Neural progenitor cell (in vitro differentiated cells): Measurements from ENCODE around the gene SH2D3C. TPM values are rescaled to one million over a fixed set of nuclear protein-coding genes. Genes with fewer than 3 reads are reported as not detected.

Experiments
- DNase-seq: peaks from one replicate; pipeline ENCODE4 v3.0.0-alpha.2; 2016; ENCODE audit warnings: low spot score
- H2AFZ ChIP-seq: fragments of 200-600 bp; sonication (generic); replicated peaks from 2 replicates; pipeline ENCODE4 v1.6.1; 2016; ENCODE audit warnings: antibody characterized with exemption
- H3F3A ChIP-seq: fragments of 200-600 bp; sonication (generic); 2 replicates; pipeline ENCODE4 v1.6.1; 2016; ENCODE audit warnings: antibody characterized with exemption, low read depth
- H3K27ac ChIP-seq: fragments of 200-600 bp; sonication (generic); 2 replicates; pipeline ENCODE4 v1.5.1; 2016; ENCODE audit warnings: mild to moderate bottlenecking
- H3K27me3 ChIP-seq: fragments of 200-600 bp; sonication (generic); 2 replicates; pipeline ENCODE4 v1.6.1; 2016; ENCODE audit warnings: mild to moderate bottlenecking, moderate library complexity
- H3K36me3 ChIP-seq: fragments of 200-600 bp; sonication (generic); 2 replicates; pipeline ENCODE4 v1.5.1; 2016
- H3K4me1 ChIP-seq: fragments of 200-600 bp; sonication (generic); 2 replicates; pipeline ENCODE4 v1.6.1; 2016; ENCODE audit warnings: mixed run types
- H3K4me2 ChIP-seq: fragments of 200-600 bp; sonication (generic); 2 replicates; pipeline ENCODE4 v1.6.1; 2016
- H3K4me3 ChIP-seq: fragments of 200-600 bp; sonication (generic); 2 replicates; pipeline ENCODE4 v1.5.1; 2016
- H3K79me2 ChIP-seq: fragments of 200-600 bp; sonication (generic); 2 replicates; pipeline ENCODE4 v1.6.1; 2016; ENCODE audit warnings: low read depth
- H3K9ac ChIP-seq: fragments of 200-600 bp; sonication (generic); 2 replicates; pipeline ENCODE4 v1.6.1; 2016
- H3K9me3 ChIP-seq: fragments of 200-600 bp; sonication (generic); 2 replicates; pipeline ENCODE4 v1.5.1; 2016; ENCODE audit warnings: low read depth
- H4K20me1 ChIP-seq: fragments of 200-600 bp; sonication (generic); 2 replicates; pipeline ENCODE4 v1.6.1; 2016; ENCODE audit warnings: low read depth
- H3K27ac Mint-ChIP-seq: 3 replicates; pipeline ENCODE4 v1.8.0; 2021; ENCODE audit warnings: mixed read lengths
- H3K27me3 Mint-ChIP-seq: 2 replicates; pipeline ENCODE4 v1.8.0; 2022; ENCODE audit warnings: low read depth, mild to moderate bottlenecking, inconsistent platforms, moderate library complexity, mixed read lengths; ENCODE audit not compliant: insufficient read depth
- H3K36me3 Mint-ChIP-seq: 3 replicates; pipeline ENCODE4 v1.8.0; 2021; ENCODE audit warnings: mixed read lengths
- H3K4me1 Mint-ChIP-seq: 3 replicates; pipeline ENCODE4 v1.8.0; 2021; ENCODE audit warnings: mixed read lengths
- H3K4me3 Mint-ChIP-seq: 3 replicates; pipeline ENCODE4 v1.8.0; 2021; ENCODE audit warnings: mild to moderate bottlenecking, moderate library complexity, mixed read lengths
- H3K9me3 Mint-ChIP-seq: 3 replicates; pipeline ENCODE4 v1.8.0; 2020; ENCODE audit warnings: mixed read lengths
- CTCF ChIP-seq: fragments of 200-600 bp; sonication (generic); IDR thresholded peaks from 2 replicates; pipeline ENCODE4 v1.5.1; 2017; ENCODE audit warnings: antibody characterized with exemption, mild to moderate bottlenecking
- EZH2 ChIP-seq: fragments of 200-600 bp; sonication (generic); IDR thresholded peaks from 2 replicates; pipeline ENCODE4 v1.6.1; 2017; ENCODE audit warnings: antibody characterized with exemption, mild to moderate bottlenecking, moderate library complexity
- EZH2phosphoT487 ChIP-seq: fragments of 200-600 bp; sonication (generic); IDR thresholded peaks from 2 replicates; pipeline ENCODE4 v1.6.1; 2017; ENCODE audit warnings: antibody characterized with exemption
- total RNA-seq: library from RNA; depleted of rRNA; stranded (reverse); fragments of >200 nt; gene quantifications from 2 replicates; pipeline ENCODE4 v1.2.3, GENCODE V29; 2015; ENCODE audit warnings: low replicate concordance

The SH2D3C gene
- total RNA-seq, 1 donor from 2014 or later: 1.9 TPM

- Histone ChIP-seq H3K27me3 (peaks cover 8% of the 10 kb centered on the region), H3K27ac (no peak overlapping the region), H3K4me3 (peak overlapping the region; percentile 44), H3K9me3 (no peaks in the 10 kb centered on the region), H3K79me2 (no peaks in the 10 kb centered on the region), H2AFZ (peak overlapping the region; percentile 44), H3F3A (peaks cover 20% of the 10 kb centered on the region), H3K4me1 (peaks cover 4% of the 10 kb centered on the region), H3K4me2 (peak overlapping the region; percentile 74), H3K36me3 (no peaks in the 10 kb centered on the region), H4K20me1 (no peaks in the 10 kb centered on the region), H3K9ac (no peak overlapping the region)
- H3K9me3 Mint-ChIP-seq: no peaks in the 10 kb centered on the region
- H3K27me3 Mint-ChIP-seq: peaks cover 20% of the 10 kb centered on the region
- peak; percentile 33 for DNase-seq
- H3K4me3 Mint-ChIP-seq: peak overlapping the region; percentile 83
- no peak overlapping the region for H3K27ac Mint-ChIP-seq
- no peak for TF ChIP-seq EZH2
- no peaks in the 10 kb centered on the region for H3K36me3 Mint-ChIP-seq
- H3K4me1 Mint-ChIP-seq: peaks cover 32% of the 10 kb centered on the region
Observed at GRCh38 chr9:127770583-127770904, 7.9 kb downstream of the SH2D3C start.

- Mint-ChIP-seq H3K4me1 (peaks cover 32% of the 10 kb centered on the region), H3K27ac (no peak overlapping the region), H3K36me3 (no peaks in the 10 kb centered on the region), H3K9me3 (no peaks in the 10 kb centered on the region), H3K27me3 (peaks cover 22% of the 10 kb centered on the region), H3K4me3 (peak overlapping the region; percentile 83)
- Histone ChIP-seq H2AFZ (no peak overlapping the region), H3K27me3 (peaks cover 8% of the 10 kb centered on the region), H3K36me3 (no peaks in the 10 kb centered on the region), H3K4me2 (peak overlapping the region; percentile 74), H3K79me2 (no peaks in the 10 kb centered on the region), H3F3A (peaks cover 20% of the 10 kb centered on the region), H3K9ac (no peak overlapping the region), H3K27ac (no peak overlapping the region), H3K9me3 (no peaks in the 10 kb centered on the region), H3K4me3 (no peak overlapping the region), H4K20me1 (no peaks in the 10 kb centered on the region), H3K4me1 (peaks cover 4% of the 10 kb centered on the region)
- DNase-seq: no peak
- TF ChIP-seq EZH2: no peak
- no peak for TF ChIP-seq EZH2phosphoT487
- no peak for TF ChIP-seq CTCF
Observed at GRCh38 chr9:127769929-127770582, 8.4 kb downstream of the SH2D3C start.

GRCh38 chr9:127769101-127769500, 9.4 kb downstream of the SH2D3C start:
- Histone ChIP-seq H3K79me2 (no peaks in the 10 kb centered on the region), H3K27ac (no peak overlapping the region), H3F3A (peaks cover 20% of the 10 kb centered on the region), H3K4me2 (no peak overlapping the region), H3K4me1 (peaks cover 4% of the 10 kb centered on the region), H3K4me3 (no peak overlapping the region), H3K9ac (no peak overlapping the region), H3K27me3 (peaks cover 8% of the 10 kb centered on the region), H3K36me3 (no peaks in the 10 kb centered on the region), H4K20me1 (no peaks in the 10 kb centered on the region), H2AFZ (no peak overlapping the region), H3K9me3 (no peaks in the 10 kb centered on the region)
- TF ChIP-seq EZH2 (no peak), EZH2phosphoT487 (no peak), CTCF (no peak)
- Mint-ChIP-seq H3K4me3 (peak overlapping the region; percentile 44), H3K9me3 (no peaks in the 10 kb centered on the region), H3K4me1 (peaks cover 35% of the 10 kb centered on the region), H3K36me3 (no peaks in the 10 kb centered on the region), H3K27me3 (peaks cover 22% of the 10 kb centered on the region), H3K27ac (peak overlapping the region; percentile 4)
- DNase-seq: no peak

- Histone ChIP-seq H3K9ac (no peak overlapping the region), H2AFZ (no peak overlapping the region), H4K20me1 (no peaks in the 10 kb centered on the region), H3F3A (peaks cover 20% of the 10 kb centered on the region), H3K4me1 (peaks cover 4% of the 10 kb centered on the region), H3K27ac (no peak overlapping the region), H3K36me3 (no peaks in the 10 kb centered on the region), H3K4me2 (no peak overlapping the region), H3K79me2 (no peaks in the 10 kb centered on the region), H3K27me3 (peaks cover 8% of the 10 kb centered on the region), H3K4me3 (no peak overlapping the region), H3K9me3 (no peaks in the 10 kb centered on the region)
- TF ChIP-seq CTCF: no peak
- TF ChIP-seq EZH2phosphoT487: no peak
- no peak for TF ChIP-seq EZH2
- DNase-seq: no peak
- H3K36me3 Mint-ChIP-seq: no peaks in the 10 kb centered on the region
- peak overlapping the region; percentile 44 for H3K4me3 Mint-ChIP-seq
- no peaks in the 10 kb centered on the region for H3K9me3 Mint-ChIP-seq
- H3K27me3 Mint-ChIP-seq: peaks cover 26% of the 10 kb centered on the region
- peaks cover 39% of the 10 kb centered on the region for H3K4me1 Mint-ChIP-seq
- peak overlapping the region; percentile 4 for H3K27ac Mint-ChIP-seq
Observed at GRCh38 chr9:127768698-127769097, 9.8 kb downstream of the SH2D3C start.
